IMR-90 (cell line): ENCODE data around the gene SNED1. TPM values are rescaled to one million over a fixed set of nuclear protein-coding genes. Genes with fewer than 3 reads are reported as not detected.

Experiments used
- ATAC-seq: fragments of 200-7000 bp; cut with Tn5 transposase; 2 replicates; pipeline ENCODE4 v1.9.1; 2020; ENCODE audit warnings: low read depth, mild to moderate bottlenecking, moderate library complexity
- BruUV-seq: library from RNA; stranded (reverse); fragments of 400-500 nt; replicated peaks from 2 replicates; lab custom pipeline; 2021; lab: Mats Ljungman, UMichigan
- CTCF ChIA-PET: fragments of 300-600 bp; formaldehyde crosslinking; extraction: SDS; loops from one replicate; lab custom pipeline; 2021; ENCODE audit warnings: antibody characterized with exemption; lab: Yijun Ruan, JAX
- POLR2A ChIA-PET: fragments of 300-600 bp; sonication (Branson Sonifier 250); formaldehyde crosslinking; loops from one replicate; lab custom pipeline; 2022; ENCODE audit warnings: antibody characterized with exemption; ENCODE audit not compliant: unreplicated experiment; lab: Charles Lee
- DNase-seq: peaks from one replicate; pipeline ENCODE4 v3.0.0; 2013
- H2AFZ ChIP-seq: replicated peaks from 2 replicates; pipeline ENCODE3; 2013; ENCODE audit warnings: low read length, mild to moderate bottlenecking; ENCODE audit not compliant: poor library complexity
- H2AK5ac ChIP-seq: 2 replicates; pipeline ENCODE4 v1.6.1; 2013; ENCODE audit warnings: low read depth, low read length, inconsistent platforms
- H2AK9ac ChIP-seq: replicated peaks from 2 replicates; pipeline ENCODE3; 2013; ENCODE audit warnings: mild to moderate bottlenecking, low read depth, low read length, moderate library complexity; ENCODE audit not compliant: poor library complexity
- H2BK120ac ChIP-seq: 2 replicates; pipeline ENCODE4 v1.6.1; 2013; ENCODE audit warnings: low read depth, low read length, inconsistent platforms
- H2BK15ac ChIP-seq: 3 replicates; pipeline ENCODE4 v1.6.1; 2013; ENCODE audit warnings: low read depth, low read length, inconsistent platforms
- H2BK20ac ChIP-seq: 2 replicates; pipeline ENCODE4 v1.6.1; 2013; ENCODE audit warnings: low read depth, mild to moderate bottlenecking, inconsistent platforms, low read length, moderate library complexity
- H2BK5ac ChIP-seq: 2 replicates; pipeline ENCODE4 v1.6.1; 2013; ENCODE audit warnings: mild to moderate bottlenecking, low read depth, low read length, inconsistent platforms; ENCODE audit not compliant: poor library complexity, severe bottlenecking
- H3K14ac ChIP-seq: replicated peaks from 2 replicates; pipeline ENCODE4 v1.6.1; 2013; ENCODE audit warnings: low read depth, low read length, inconsistent platforms
- H3K18ac ChIP-seq: 2 replicates; pipeline ENCODE4 v1.6.1; 2013; ENCODE audit warnings: low read depth, low read length, control low read depth
- H3K23ac ChIP-seq: 2 replicates; pipeline ENCODE4 v1.6.1; 2013; ENCODE audit warnings: low read depth, low read length, inconsistent platforms
- H3K27ac ChIP-seq: 2 replicates; pipeline ENCODE4 v1.5.1; 2013; ENCODE audit warnings: mild to moderate bottlenecking, control low read depth, low read length; ENCODE audit not compliant: insufficient read depth
- H3K27me3 ChIP-seq: 2 replicates; pipeline ENCODE4 v1.6.1; 2013; ENCODE audit warnings: low read length; ENCODE audit not compliant: control insufficient read depth, insufficient read depth
- H3K36me3 ChIP-seq: 2 replicates; pipeline ENCODE4 v1.6.1; 2013; ENCODE audit warnings: low read length, mixed read lengths; ENCODE audit not compliant: control insufficient read depth, insufficient read depth
- H3K4ac ChIP-seq: 2 replicates; pipeline ENCODE4 v1.6.1; 2013; ENCODE audit warnings: low read depth, low read length, inconsistent platforms
- H3K4me1 ChIP-seq: 2 replicates; pipeline ENCODE4 v1.6.1; 2013; ENCODE audit warnings: low read length, mixed read lengths; ENCODE audit not compliant: control insufficient read depth, insufficient read depth
- H3K4me2 ChIP-seq: 2 replicates; pipeline ENCODE4 v1.6.1; 2013; ENCODE audit warnings: low read depth, mild to moderate bottlenecking, control low read depth, low read length, moderate library complexity
- H3K4me3 ChIP-seq: 2 replicates; pipeline ENCODE4 v1.5.1; 2013; ENCODE audit warnings: low read depth, mild to moderate bottlenecking, control low read depth, low read length, moderate library complexity; ENCODE audit not compliant: insufficient read depth
- H3K56ac ChIP-seq: 2 replicates; pipeline ENCODE4 v1.6.1; 2013; ENCODE audit warnings: low read length, inconsistent platforms; ENCODE audit not compliant: insufficient read depth; ENCODE audit errors: extremely low read depth
- H3K79me1 ChIP-seq, 2 experiments: 2 replicates each; pipeline ENCODE4 v1.6.1; 2013; ENCODE audit warnings: low read length in 2 of 2, inconsistent platforms in 1 of 2, low read depth in 1 of 2
- H3K9ac ChIP-seq: 2 replicates; pipeline ENCODE4 v1.6.1; 2013; ENCODE audit warnings: low read depth, low read length, control low read depth
- H3K9me1 ChIP-seq: 2 replicates; pipeline ENCODE4 v1.6.1; 2013; ENCODE audit warnings: low read length, inconsistent platforms; ENCODE audit not compliant: insufficient read depth
- H3K9me3 ChIP-seq: 2 replicates; pipeline ENCODE4 v1.6.1; 2013; ENCODE audit warnings: low read length; ENCODE audit not compliant: control insufficient read depth, insufficient read depth
- H4K20me1 ChIP-seq: 2 replicates; pipeline ENCODE4 v1.6.1; 2013; ENCODE audit warnings: low read length, inconsistent platforms; ENCODE audit not compliant: insufficient read depth
- H4K5ac ChIP-seq: 2 replicates; pipeline ENCODE4 v1.6.1; 2013; ENCODE audit warnings: mild to moderate bottlenecking, low read depth, low read length, control low read depth
- H4K8ac ChIP-seq, 2 experiments: 2 replicates each; pipeline ENCODE4 v1.6.1; 2013; ENCODE audit warnings: low read depth in 2 of 2, low read length in 2 of 2, control low read depth in 1 of 2, inconsistent platforms in 1 of 2
- H4K91ac ChIP-seq: 2 replicates; pipeline ENCODE4 v1.6.1; 2013; ENCODE audit warnings: low read depth, low read length, inconsistent platforms; ENCODE audit not compliant: insufficient read depth
- CHD1 ChIP-seq: IDR thresholded peaks from 2 replicates; pipeline ENCODE4 v1.6.1; 2012; ENCODE audit warnings: low read depth, low read length, improper control_type of control experiment
- MAFK ChIP-seq: IDR thresholded peaks from 2 replicates; pipeline ENCODE4 v1.6.1; 2012; ENCODE audit warnings: low read depth, low read length, improper control_type of control experiment
- MAZ ChIP-seq: IDR thresholded peaks from 2 replicates; pipeline ENCODE4 v1.6.1; 2012; ENCODE audit warnings: low read depth, mild to moderate bottlenecking, low read length, improper control_type of control experiment, moderate library complexity, borderline replicate concordance
- WGBS, 2 experiments: methylation state at CpG; one replicate each; pipeline versions ENCODE4 v1.1.5 to v1.1.7; 2013; ENCODE audit warnings: missing lambda C conversion rate in 2 of 2; ENCODE audit not compliant: insufficient read length in 1 of 2; ENCODE audit errors: extremely low coverage in 2 of 2; 5-methylcytosine and 5-hydroxymethylcytosine counted together
- dilution Hi-C: fragments of 300-500 bp; cut with HindIII; formaldehyde crosslinking; loops from one replicate; pipeline ENCODE4 v1.14.3; 2018; ENCODE audit warnings: low sequenced_read_pairs; ENCODE audit not compliant: unreplicated experiment
- in situ Hi-C: fragments of 300-500 bp; cut with MboI; formaldehyde crosslinking; loops from 3 replicates; pipeline ENCODE4 v1.14.3; 2019; ENCODE audit warnings: low sequenced_read_pairs, inconsistent platforms, mixed read lengths
- intact Hi-C: fragments of 100-400 bp; cut with micrococcal nuclease; formaldehyde crosslinking; loops from 2 replicates; pipeline ENCODE4 v1.10.0; 2022
- polyA plus RNA-seq, 3 experiments: library from polyadenylated mRNA; depleted of rRNA; stranded (reverse); fragments of >200 nt; gene quantifications; 2 replicates each; pipeline ENCODE4 v1.2.3, GENCODE V29; 2012; ENCODE audit warnings: low replicate concordance in 1 of 3
- total RNA-seq: library from RNA; depleted of rRNA; stranded (reverse); fragments of >200 nt; gene quantifications from 2 replicates; pipeline ENCODE4 v1.2.3, GENCODE V29; 2012
- TF ChIP-seq, protein P1 (sequence below): fragments of 150-350 bp; IDR thresholded peaks from 2 replicates; pipeline ENCODE4 v1.6.1; 2017; ENCODE audit warnings: mild to moderate bottlenecking, antibody characterized with exemption, low read length, low read depth

Gene SNED1
- total and polyA plus RNA-seq, 2 of the 4 experiments (the other 2 are of a cell fraction) = 1.1 to 3.4 TPM

DNA sequence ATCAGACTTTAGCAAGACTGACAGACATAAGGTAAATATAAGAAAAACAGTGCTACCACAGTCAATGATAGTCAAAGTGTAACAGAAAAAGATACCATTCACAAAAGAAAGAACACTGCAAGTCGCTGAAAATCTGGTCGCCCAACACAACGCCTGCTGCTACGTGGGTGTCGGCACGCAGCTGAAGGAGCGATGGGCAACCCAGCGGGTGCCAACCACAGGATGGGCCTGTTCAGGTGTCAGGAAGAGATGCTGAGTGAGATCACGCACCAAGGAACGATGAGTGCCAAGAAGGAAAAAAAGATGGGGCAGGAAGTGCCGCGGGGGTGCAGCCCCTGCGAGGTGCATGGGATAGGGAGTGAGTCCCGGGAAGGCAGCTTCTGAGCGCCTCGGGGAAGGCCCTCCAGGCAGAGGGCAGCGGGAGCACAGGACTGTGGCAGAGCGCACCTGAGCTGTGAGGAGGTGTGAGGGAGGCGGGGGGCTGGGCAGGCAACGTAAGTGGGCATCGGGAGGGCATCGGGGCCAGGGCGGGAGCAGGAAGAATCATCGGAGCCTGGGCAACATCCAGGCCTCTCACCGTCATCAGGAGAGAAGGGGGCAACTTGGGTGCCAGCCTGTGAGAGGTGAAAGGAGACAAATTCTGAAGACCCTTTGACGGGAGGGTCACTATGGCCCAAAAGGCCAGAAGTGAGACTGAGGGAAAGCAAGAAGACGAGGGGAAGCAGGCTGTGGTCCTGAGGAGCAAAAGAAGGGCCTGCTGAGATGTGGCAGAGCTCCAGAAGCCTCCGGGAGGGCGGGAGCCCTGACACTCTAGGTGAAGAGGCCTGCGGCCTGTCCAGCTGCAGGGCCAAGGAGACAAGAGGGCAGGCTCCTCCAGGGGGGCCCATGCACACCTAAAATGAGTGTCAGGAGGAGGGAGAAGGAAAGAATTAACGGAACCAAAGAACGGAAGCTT lies 118.5 kb downstream of the SNED1 start:
- Histone ChIP-seq H3K27me3 (no peaks in the 10 kb centered on the region), H3K56ac (no peak overlapping the region), H2AFZ (no peak overlapping the region), H3K4me2 (no peak overlapping the region), H2AK9ac (peak overlapping the region; percentile 31), H4K91ac (no peak overlapping the region), H3K9me3 (peaks cover 2% of the 10 kb centered on the region; the same call in 1 of the 2 replicates), H3K14ac (no peak overlapping the region), H2BK120ac (no peak overlapping the region), H3K23ac (no peak overlapping the region), H4K8ac (no peak overlapping the region), H2AK5ac (no peak overlapping the region), H3K79me1 (0 out of 4 replicates have a peak, but pooled peaks cover 0 to 2% of the 10 kb centered on the region in 2 experiments), H3K9ac (no peak overlapping the region), H3K4ac (no peak overlapping the region), H3K9me1 (0 out of 2 replicates have a peak, but pooled peaks cover 3% of the 10 kb centered on the region), H3K4me1 (no peaks in the 10 kb centered on the region), H4K20me1 (no peaks in the 10 kb centered on the region), H2BK15ac (no peak overlapping the region), H2BK20ac (no peak overlapping the region), H3K18ac (no peak overlapping the region), H4K5ac (no peak overlapping the region), H3K36me3 (peaks cover 1% of the 10 kb centered on the region; the same call in 1 of the 2 replicates), H3K27ac (no peak overlapping the region), H2BK5ac (no peak overlapping the region), H3K4me3 (no peak overlapping the region)
- TF ChIP-seq MAZ = no peak
- TF ChIP-seq CHD1 = no peak
- no peak for TF ChIP-seq MAFK
- TF ChIP-seq, protein P1, sequence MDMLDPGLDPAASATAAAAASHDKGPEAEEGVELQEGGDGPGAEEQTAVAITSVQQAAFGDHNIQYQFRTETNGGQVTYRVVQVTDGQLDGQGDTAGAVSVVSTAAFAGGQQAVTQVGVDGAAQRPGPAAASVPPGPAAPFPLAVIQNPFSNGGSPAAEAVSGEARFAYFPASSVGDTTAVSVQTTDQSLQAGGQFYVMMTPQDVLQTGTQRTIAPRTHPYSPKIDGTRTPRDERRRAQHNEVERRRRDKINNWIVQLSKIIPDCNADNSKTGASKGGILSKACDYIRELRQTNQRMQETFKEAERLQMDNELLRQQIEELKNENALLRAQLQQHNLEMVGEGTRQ = no peak
- ATAC-seq (no peak), DNase-seq (no peak)
- in situ Hi-C loops = no loop called here
- intact Hi-C loops = no loop called here
- 88% methylated on average over 26 of the region's 32 CpGs; no CpG with 5 or more reads in 1 of the 2 experiments for WGBS, 2 experiments
- ChIA-PET CTCF (no interaction called here), POLR2A (no interaction called here)
- dilution Hi-C loops = no loop called here
- BruUV-seq = no TSS peak
